ENCODE results near the gene SPG7.

Gene SPG7

GRCh38 chr16:89467382-89467781 lies 40.8 kb upstream of the SPG7 start:
- POLR2A ChIA-PET: interaction anchor here (2.4 kb wide), 1 partner anchor 9 kb away, joined by 9 read pairs; no protein-coding TSS in a partner anchor
- no peak for DNase-seq (ENCODE audit: extremely low spot score)
- CTCF ChIA-PET: interaction anchor here (1.1 to 2.3 kb wide), 4 partner anchors 10 to 22 kb away, joined by 5 to 7 read pairs (median 6); no protein-coding TSS in a partner anchor
- no peak for TF ChIP-seq CTCF (IDR thresholded peaks at IDR 0.05; ENCODE audit: control extremely low read depth, extremely low read depth, low read depth, missing control alignments)

GRCh38 chr16:89472711-89473075 lies 35.5 kb upstream of the SPG7 start:
- ChIA-PET CTCF (interaction anchor here (0.8 kb wide), 1 partner anchor 50 kb away, joined by 3 read pairs; no protein-coding TSS in a partner anchor), POLR2A (interaction anchor here (0.5 to 1.0 kb wide), 2 partner anchors 10 to 14 kb away, joined by 3 read pairs; no protein-coding TSS in a partner anchor)
- no peak for DNase-seq (ENCODE audit: extremely low spot score)
- no peak for TF ChIP-seq CTCF (IDR thresholded peaks at IDR 0.05; ENCODE audit: control extremely low read depth, extremely low read depth, low read depth, missing control alignments)

GRCh38 chr16:89473136-89473712 lies 35.0 kb upstream of the SPG7 start:
- TF ChIP-seq CTCF (IDR thresholded peaks at IDR 0.05; ENCODE audit: control extremely low read depth, extremely low read depth, low read depth, missing control alignments): no peak
- POLR2A ChIA-PET: interaction anchor here (0.5 kb wide), 1 partner anchor 13 kb away, joined by 3 read pairs; no protein-coding TSS in a partner anchor
- CTCF ChIA-PET: no interaction called here
- no peak for DNase-seq (ENCODE audit: extremely low spot score)

- ChIA-PET CTCF (interaction anchor here (1.2 kb wide), 1 partner anchor 30 kb away, joined by 3 read pairs; no protein-coding TSS in a partner anchor), POLR2A (interaction anchor here (0.6 to 1.5 kb wide), 2 partner anchors 9 to 11 kb away, joined by 4 to 10 read pairs; no protein-coding TSS in a partner anchor)
- no peak for DNase-seq (ENCODE audit: extremely low spot score)
- TF ChIP-seq CTCF (IDR thresholded peaks at IDR 0.05; ENCODE audit: control extremely low read depth, extremely low read depth, low read depth, missing control alignments): no peak
Measured at GRCh38 chr16:89473791-89474414, 34.3 kb upstream of the SPG7 start.

- DNase-seq (ENCODE audit: extremely low spot score): no peak
- no peak for TF ChIP-seq CTCF (IDR thresholded peaks at IDR 0.05; ENCODE audit: control extremely low read depth, extremely low read depth, low read depth, missing control alignments)
- CTCF ChIA-PET: interaction anchor here (1.0 to 1.2 kb wide), 2 partner anchors 9 to 32 kb away, joined by 3 read pairs; no protein-coding TSS in a partner anchor
- POLR2A ChIA-PET: interaction anchor here (1.2 to 1.5 kb wide), 2 partner anchors 10 to 29 kb away, joined by 3 to 10 read pairs; no protein-coding TSS in a partner anchor
Measured at GRCh38 chr16:89475144-89475543, 33.1 kb upstream of the SPG7 start.

GRCh38 chr16:89476379-89476778 lies 31.8 kb upstream of the SPG7 start:
- no peak for DNase-seq (ENCODE audit: extremely low spot score)
- no peak for TF ChIP-seq CTCF (IDR thresholded peaks at IDR 0.05; ENCODE audit: control extremely low read depth, extremely low read depth, low read depth, missing control alignments)
- ChIA-PET CTCF (interaction anchor here (0.9 to 1.5 kb wide), 4 partner anchors 9 to 18 kb away, joined by 3 to 5 read pairs (median 4); no protein-coding TSS in a partner anchor), POLR2A (interaction anchor here (0.7 to 1.6 kb wide), 6 partner anchors 9 to 22 kb away, joined by 3 to 9 read pairs (median 6); no protein-coding TSS in a partner anchor)
